ENCODE measurements around the gene ARHGEF2. TPM values are rescaled to one million over a fixed set of nuclear protein-coding genes. Genes with fewer than 3 reads are reported as not detected.

ARHGEF2 gene
- polyA plus RNA-seq, 2 of the 4 experiments (the other 2 are of a cell fraction), result 21.3 to 67.4 TPM

DNA sequence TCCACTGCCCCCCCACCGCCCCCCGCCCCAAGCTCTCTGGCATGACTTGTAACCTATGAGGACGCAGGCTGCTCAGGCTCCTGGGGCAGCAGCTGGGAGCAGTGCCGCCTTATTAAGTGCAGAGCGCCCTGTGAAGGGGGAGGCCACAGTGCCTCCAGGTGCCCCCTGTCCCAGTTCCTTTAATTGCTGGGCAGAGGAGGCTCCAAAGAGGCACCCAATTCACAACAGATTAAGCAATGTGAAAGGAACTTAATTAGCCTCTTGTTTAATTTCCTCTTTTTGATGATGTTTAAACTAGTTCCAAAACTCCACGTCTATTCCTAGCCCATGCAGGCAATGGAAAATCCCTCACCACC lies 33.9 kb downstream of the ARHGEF2 start:
- Histone ChIP-seq H3K4me3 (no peak overlapping the region), H3K27ac (peak overlapping the region; percentile 35 to 73; a peak in 5 of 6 replicates), H3K4me2 (peak overlapping the region; percentile 49), H3K4me1 (peaks cover 74% of the 10 kb centered on the region), H3K9me3 (no peaks in the 10 kb centered on the region)
- DNase-seq (ENCODE audit: low read depth in 1 of 2, low spot score in 1 of 2) (no peak), FAIRE-seq (no peak), ATAC-seq (no peak)
- POLR2A ChIA-PET, result interaction anchor here (0.5 to 1.6 kb wide), 4 partner anchors 10 to 31 kb away, joined by 3 to 6 read pairs (median 3); partner anchors contain the start of gene KHDC4
- TF ChIP-seq HOXB5 (CRISPR knock-in tag; IDR thresholded peaks at IDR 0.05), result no peak
- no peak for TF ChIP-seq KDM5A (IDR thresholded peaks at IDR 0.05)
- no peak for TF ChIP-seq JUNB (IDR thresholded peaks at IDR 0.05)
- 43% methylated on average over 6 of the region's 6 CpGs for WGBS (ENCODE audit: missing lambda C conversion rate)
- CTCF ChIA-PET, result interaction anchor here (0.5 to 10.8 kb wide), 7 partner anchors 11 to 122 kb away, joined by 3 to 423 read pairs (median 7); partner anchors contain the start of gene ARHGEF2

DNA sequence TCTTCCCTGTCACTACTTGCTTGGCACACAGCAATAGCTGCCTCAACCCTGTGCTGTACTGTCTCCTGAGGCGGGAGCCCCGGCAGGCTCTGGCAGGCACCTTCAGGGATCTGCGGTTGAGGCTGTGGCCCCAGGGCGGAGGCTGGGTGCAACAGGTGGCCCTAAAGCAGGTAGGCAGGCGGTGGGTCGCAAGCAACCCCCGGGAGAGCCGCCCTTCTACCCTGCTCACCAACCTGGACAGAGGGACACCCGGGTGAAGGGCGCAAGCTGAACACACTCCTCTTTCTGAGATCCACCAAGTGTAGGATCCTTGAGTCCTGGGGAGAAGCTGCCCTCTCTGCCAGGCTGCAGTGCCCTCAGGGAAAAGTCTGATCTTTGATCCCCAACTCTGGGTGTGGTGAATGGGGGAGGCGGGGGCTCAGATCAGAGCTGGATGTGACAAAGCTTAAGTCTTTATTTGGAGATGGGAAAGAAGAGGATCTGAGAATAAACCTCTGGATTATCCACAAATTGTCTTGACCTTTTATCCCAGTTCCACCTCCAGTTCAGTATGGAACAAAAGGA lies 35.7 kb downstream of the ARHGEF2 start:
- ATAC-seq (peak; percentile 6; a peak in 3 of 6 replicates), FAIRE-seq (no peak), DNase-seq (ENCODE audit: low read depth in 1 of 2, low spot score in 1 of 2) (peak in 1 of 2 experiments; percentile 30)
- Histone ChIP-seq H3K4me1 (peaks cover 80% of the 10 kb centered on the region), H3K9me3 (no peaks in the 10 kb centered on the region), H3K4me3 (no peak overlapping the region), H3K4me2 (peak overlapping the region; percentile 57), H3K27ac (peak overlapping the region; percentile 45 to 86)
- ChIA-PET CTCF (interaction anchor here (1.0 to 10.8 kb wide), 5 partner anchors 13 to 124 kb away, joined by 3 to 423 read pairs (median 4); partner anchors contain the start of gene ARHGEF2), POLR2A (interaction anchor here (0.9 to 1.8 kb wide), 3 partner anchors 8 to 65 kb away, joined by 5 to 7 read pairs (median 5); partner anchors contain the start of genes ARHGEF2 and KHDC4)
- WGBS (ENCODE audit: missing lambda C conversion rate), result 73% methylated on average over 11 of the region's 11 CpGs
- TF ChIP-seq CEBPB (IDR thresholded peaks at IDR 0.05) (no peak), JUN (IDR thresholded peaks at IDR 0.05) (no peak), ZC3H11A (IDR thresholded peaks at IDR 0.05) (no peak)
- TF ChIP-seq, protein P1, sequence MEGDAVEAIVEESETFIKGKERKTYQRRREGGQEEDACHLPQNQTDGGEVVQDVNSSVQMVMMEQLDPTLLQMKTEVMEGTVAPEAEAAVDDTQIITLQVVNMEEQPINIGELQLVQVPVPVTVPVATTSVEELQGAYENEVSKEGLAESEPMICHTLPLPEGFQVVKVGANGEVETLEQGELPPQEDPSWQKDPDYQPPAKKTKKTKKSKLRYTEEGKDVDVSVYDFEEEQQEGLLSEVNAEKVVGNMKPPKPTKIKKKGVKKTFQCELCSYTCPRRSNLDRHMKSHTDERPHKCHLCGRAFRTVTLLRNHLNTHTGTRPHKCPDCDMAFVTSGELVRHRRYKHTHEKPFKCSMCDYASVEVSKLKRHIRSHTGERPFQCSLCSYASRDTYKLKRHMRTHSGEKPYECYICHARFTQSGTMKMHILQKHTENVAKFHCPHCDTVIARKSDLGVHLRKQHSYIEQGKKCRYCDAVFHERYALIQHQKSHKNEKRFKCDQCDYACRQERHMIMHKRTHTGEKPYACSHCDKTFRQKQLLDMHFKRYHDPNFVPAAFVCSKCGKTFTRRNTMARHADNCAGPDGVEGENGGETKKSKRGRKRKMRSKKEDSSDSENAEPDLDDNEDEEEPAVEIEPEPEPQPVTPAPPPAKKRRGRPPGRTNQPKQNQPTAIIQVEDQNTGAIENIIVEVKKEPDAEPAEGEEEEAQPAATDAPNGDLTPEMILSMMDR (IDR thresholded peaks at IDR 0.05), result no peak
- TF ChIP-seq, protein P2, sequence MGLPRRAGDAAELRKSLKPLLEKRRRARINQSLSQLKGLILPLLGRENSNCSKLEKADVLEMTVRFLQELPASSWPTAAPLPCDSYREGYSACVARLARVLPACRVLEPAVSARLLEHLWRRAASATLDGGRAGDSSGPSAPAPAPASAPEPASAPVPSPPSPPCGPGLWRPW (IDR thresholded peaks at IDR 0.05), result no peak

DNA sequence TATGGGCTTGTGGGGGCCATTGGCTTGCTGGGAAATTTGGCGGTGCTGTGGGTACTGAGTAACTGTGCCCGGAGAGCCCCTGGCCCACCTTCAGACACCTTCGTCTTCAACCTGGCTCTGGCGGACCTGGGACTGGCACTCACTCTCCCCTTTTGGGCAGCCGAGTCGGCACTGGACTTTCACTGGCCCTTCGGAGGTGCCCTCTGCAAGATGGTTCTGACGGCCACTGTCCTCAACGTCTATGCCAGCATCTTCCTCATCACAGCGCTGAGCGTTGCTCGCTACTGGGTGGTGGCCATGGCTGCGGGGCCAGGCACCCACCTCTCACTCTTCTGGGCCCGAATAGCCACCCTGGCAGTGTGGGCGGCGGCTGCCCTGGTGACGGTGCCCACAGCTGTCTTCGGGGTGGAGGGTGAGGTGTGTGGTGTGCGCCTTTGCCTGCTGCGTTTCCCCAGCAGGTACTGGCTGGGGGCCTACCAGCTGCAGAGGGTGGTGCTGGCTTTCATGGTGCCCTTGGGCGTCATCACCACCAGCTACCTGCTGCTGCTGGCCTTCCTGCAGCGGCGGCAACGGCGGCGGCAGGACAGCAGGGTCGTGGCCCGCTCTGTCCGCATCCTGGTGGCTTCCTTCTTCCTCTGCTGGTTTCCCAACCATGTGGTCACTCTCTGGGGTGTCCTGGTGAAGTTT lies 36.4 kb downstream of the ARHGEF2 start:
- ATAC-seq (peak; percentile 0 to 2; a peak in 2 of 6 replicates), DNase-seq (ENCODE audit: low read depth in 1 of 2, low spot score in 1 of 2) (no peak), FAIRE-seq (no peak)
- Histone ChIP-seq H3K4me1 (peaks cover 76% of the 10 kb centered on the region), H3K4me3 (no peak overlapping the region), H3K4me2 (peak overlapping the region; percentile 57), H3K27ac (peak overlapping the region; percentile 76 to 86), H3K9me3 (no peaks in the 10 kb centered on the region)
- POLR2A ChIA-PET, result interaction anchor here (1.8 kb wide), 1 partner anchor 8 kb away, joined by 5 read pairs; the partner anchor contains the start of gene KHDC4
- CTCF ChIA-PET, result interaction anchor here (1.0 to 10.8 kb wide), 4 partner anchors 8 to 124 kb away, joined by 3 to 423 read pairs (median 22); partner anchors contain the start of gene ARHGEF2
- 94% methylated on average over 26 of the region's 29 CpGs for WGBS (ENCODE audit: missing lambda C conversion rate)
- TF ChIP-seq ZSCAN20 (CRISPR knock-in tag; IDR thresholded peaks at IDR 0.05) (no peak), POLR2AphosphoS2 (conservative IDR thresholded peaks at IDR 0.05; ENCODE audit: low read length) (peak; percentile 87; the same call in 1 of the 2 replicates)

DNA sequence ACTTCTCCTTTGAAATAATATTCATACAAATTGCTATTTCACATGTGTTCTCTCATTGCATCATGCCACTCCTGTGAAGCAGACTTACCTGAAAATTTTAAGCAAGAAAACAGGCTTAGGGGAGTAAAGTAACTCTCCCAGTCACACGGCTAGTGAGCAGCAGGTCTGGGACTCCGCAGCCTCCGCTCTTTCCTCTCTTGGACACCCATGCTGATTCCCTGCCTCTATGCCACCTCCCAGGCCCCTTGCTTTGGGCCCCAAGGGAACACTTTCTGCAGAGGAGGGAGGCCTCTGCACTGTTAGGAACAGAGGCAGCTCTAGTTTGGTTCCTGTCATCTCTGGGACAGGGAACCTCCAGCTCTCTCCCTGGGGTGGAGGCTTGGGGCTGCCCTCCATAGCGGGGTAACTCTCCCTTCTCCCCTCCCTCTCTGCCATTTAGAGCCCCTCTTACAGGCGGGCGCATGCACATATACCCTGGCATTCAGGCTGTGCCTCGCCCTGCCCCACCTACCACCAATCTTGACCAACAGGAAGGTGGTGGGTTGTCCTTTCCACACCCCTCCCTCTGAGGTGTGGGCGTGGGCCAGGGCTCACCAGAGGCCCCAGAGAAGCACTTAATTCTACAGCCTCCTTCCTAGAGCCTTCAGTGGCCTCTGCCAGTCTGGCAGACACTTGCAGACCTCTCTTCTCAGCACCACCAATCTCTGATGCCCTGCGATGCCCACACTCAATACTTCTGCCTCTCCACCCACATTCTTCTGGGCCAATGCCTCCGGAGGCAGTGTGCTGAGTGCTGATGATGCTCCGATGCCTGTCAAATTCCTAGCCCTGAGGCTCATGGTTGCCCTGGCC lies 37.1 kb downstream of the ARHGEF2 start, which contains the start of gene RXFP4:
RXFP4 (plus strand) TSS at position 646 of the 852 bp plus-strand sequence; CDS start at position 718, 72 bp downstream.
- peaks cover 68% of the 10 kb centered on the region for H3K4me1 ChIP-seq
- POLR2A ChIA-PET, result interaction anchor here (0.6 to 1.2 kb wide), 3 partner anchors 37 to 64 kb away, joined by 3 to 10 read pairs (median 4); partner anchors contain the start of gene ARHGEF2
- peak within 1 kb of the TSS; percentile 76 to 86 for H3K27ac ChIP-seq
- no peak within 1 kb of the TSS for H3K4me3 ChIP-seq
- DNase-seq (ENCODE audit: low read depth in 1 of 2, low spot score in 1 of 2) (peak in 1 of 2 experiments; percentile 63), FAIRE-seq (no peak), ATAC-seq (peak; percentile 37 to 76)
- peak within 1 kb of the TSS; percentile 57 for H3K4me2 ChIP-seq
- H3K9me3 ChIP-seq, result no peaks in the 10 kb centered on the region
- CTCF ChIA-PET, result interaction anchor here (0.8 to 10.8 kb wide), 6 partner anchors 9 to 189 kb away, joined by 3 to 423 read pairs (median 18); partner anchors contain the start of gene ARHGEF2
- 42% methylated on average over 11 of the region's 11 CpGs for WGBS (ENCODE audit: missing lambda C conversion rate)
- TF ChIP-seq CEBPB (IDR thresholded peaks at IDR 0.05), result peak in 1 of 2 experiments; percentile 24; a peak in 1 of 4 replicates
- no peak for TF ChIP-seq MAZ (IDR thresholded peaks at IDR 0.05; ENCODE audit: borderline replicate concordance, low read depth, low read length)
- no peak for TF ChIP-seq EP300 (IDR thresholded peaks at IDR 0.05)
- TF ChIP-seq JUNB (IDR thresholded peaks at IDR 0.05), result no peak
- TF ChIP-seq NPAS2 (CRISPR knock-in tag; IDR thresholded peaks at IDR 0.05; ENCODE audit: borderline replicate concordance), result no peak
- TF ChIP-seq, protein P3, sequence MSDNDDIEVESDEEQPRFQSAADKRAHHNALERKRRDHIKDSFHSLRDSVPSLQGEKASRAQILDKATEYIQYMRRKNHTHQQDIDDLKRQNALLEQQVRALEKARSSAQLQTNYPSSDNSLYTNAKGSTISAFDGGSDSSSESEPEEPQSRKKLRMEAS (IDR thresholded peaks at IDR 0.05), result 0 out of 2 replicates have a peak, but pooled peaks have one; percentile 9
- no peak for TF ChIP-seq HOXA7 (CRISPR knock-in tag; IDR thresholded peaks at IDR 0.05)
- TF ChIP-seq HOXB5 (CRISPR knock-in tag; IDR thresholded peaks at IDR 0.05), result no peak
- TF ChIP-seq EHF (CRISPR knock-in tag; IDR thresholded peaks at IDR 0.05), result no peak
- no peak for TF ChIP-seq RNF2 (IDR thresholded peaks at IDR 0.05; ENCODE audit: borderline replicate concordance, low read depth)
- peak; percentile 7 for TF ChIP-seq CHD2 (IDR thresholded peaks at IDR 0.05; ENCODE audit: low read length, partially characterized antibody)
- TF ChIP-seq NFE2L2 (conservative IDR thresholded peaks at IDR 0.05; ENCODE audit: low read length), result no peak
- TF ChIP-seq, protein P4, sequence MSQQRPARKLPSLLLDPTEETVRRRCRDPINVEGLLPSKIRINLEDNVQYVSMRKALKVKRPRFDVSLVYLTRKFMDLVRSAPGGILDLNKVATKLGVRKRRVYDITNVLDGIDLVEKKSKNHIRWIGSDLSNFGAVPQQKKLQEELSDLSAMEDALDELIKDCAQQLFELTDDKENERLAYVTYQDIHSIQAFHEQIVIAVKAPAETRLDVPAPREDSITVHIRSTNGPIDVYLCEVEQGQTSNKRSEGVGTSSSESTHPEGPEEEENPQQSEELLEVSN (IDR thresholded peaks at IDR 0.05; ENCODE audit: borderline replicate concordance, low read depth), result no peak
- no peak for TF ChIP-seq RAD21 (conservative IDR thresholded peaks at IDR 0.05 in 1 of 2, IDR thresholded peaks at IDR 0.05 in 1 of 2)
- no peak for TF ChIP-seq FOSB (CRISPR knock-in tag; IDR thresholded peaks at IDR 0.05)
- TF ChIP-seq FOSL2 (IDR thresholded peaks at IDR 0.05), result no peak
- no peak for TF ChIP-seq FOSL2 (CRISPR knock-in tag; IDR thresholded peaks at IDR 0.05)
